Hematopoietic multipotent progenitor cell (in vitro differentiated cells): ENCODE measurements around the gene RUNX1. TPM values are rescaled to one million over a fixed set of nuclear protein-coding genes. Genes with fewer than 3 reads are reported as not detected.

ENCODE experiments used
- DNase-seq, 3 donors: peaks; one replicate each; pipeline ENCODE4 v3.0.0-alpha.2; 2011 to 2015; ENCODE audit warnings: low read depth in 2 of 3, low spot score in 2 of 3
- total RNA-seq: library from RNA; depleted of rRNA; stranded (reverse); fragments of >200 nt; gene quantifications from one replicate; pipeline ENCODE4 v1.2.3, GENCODE V29; 2012

RUNX1 gene
- total RNA-seq, 1 donor, result 192 TPM

DNA sequence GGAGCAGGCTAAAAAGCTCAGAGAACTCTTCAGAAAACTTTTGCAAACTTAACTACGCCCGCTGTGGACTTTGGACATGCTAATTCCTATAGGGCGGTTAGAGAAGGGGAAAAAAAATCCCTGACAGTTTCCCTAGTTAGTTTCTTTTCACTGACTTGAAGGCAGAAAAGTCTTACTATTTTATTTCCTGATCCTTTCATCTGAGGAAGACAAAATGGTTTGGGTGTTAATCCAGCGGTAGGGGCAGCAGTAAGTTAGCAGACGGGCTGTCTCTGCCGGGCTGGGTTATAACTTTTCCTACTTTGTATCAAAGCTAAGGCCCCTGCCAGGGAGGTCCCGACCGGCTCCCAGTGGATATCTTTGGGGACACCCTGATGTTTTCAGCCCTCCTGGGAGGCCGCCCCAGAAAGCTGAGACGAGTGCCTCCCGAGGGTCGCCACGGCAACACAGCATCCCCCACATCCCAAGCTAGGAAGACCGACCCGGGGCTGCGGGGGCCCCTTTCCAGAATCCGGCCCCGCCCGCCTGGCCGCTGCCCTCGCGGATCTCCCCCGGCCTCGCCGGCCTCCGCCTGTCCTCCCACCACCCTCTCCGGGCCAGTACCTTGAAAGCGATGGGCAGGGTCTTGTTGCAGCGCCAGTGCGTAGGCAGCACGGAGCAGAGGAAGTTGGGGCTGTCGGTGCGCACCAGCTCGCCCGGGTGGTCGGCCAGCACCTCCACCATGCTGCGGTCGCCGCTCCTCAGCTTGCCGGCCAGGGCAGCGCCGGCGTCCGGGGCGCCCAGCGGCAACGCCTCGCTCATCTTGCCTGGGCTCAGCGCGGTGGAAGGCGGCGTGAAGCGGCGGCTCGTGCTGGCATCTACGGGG is 162.6 kb downstream of the RUNX1 start:
- no peak for DNase-seq

DNA sequence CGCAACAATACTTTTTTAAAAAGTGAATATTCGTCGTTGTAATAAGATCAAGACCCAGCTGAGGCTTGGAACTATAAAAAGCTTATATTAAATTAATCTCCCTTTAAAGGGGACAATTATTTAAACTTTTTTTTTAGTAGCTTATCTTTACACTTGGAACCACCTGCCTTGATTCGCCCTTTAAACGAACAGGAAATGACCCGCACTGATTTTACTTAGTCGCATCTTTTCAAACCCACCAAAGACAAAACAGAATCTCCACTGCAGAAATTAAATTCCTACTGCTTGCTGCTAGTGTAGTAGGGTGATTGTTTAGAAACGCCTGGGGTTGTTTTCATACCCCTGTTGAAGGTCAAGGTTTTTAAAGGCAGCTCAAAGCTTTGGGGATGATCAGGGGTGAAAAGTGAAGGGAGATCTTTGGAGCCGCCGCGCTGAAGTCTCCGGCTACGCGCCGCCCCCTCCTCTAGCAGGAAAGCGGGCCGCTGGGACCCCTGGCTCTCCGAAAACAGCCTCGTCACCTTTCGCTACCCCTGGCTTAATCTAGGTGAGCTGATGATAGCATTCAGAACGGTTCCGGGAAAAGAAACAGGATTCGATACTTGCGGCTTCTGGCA is 163.4 kb downstream of the RUNX1 start:
- DNase-seq, result no peak

DNA sequence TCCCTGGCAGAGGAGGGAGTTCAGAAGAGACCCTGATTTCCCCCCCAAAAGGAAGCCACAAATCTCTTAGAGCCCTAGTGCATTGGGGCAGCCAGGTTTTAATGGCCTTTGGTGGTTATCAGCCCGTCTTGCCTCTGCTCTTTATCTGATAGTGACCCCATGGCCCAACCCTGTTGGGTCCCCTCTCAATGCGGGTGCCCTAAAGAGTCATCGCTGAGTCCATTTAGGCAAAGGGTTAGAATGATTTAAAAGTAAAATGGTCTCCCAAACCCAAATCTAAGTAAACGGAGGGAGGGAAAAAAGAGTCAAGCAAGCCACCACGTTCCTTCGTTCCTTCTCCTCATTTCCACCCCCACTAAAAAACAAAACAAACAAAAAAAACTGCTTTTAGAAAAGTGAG is 164.0 kb downstream of the RUNX1 start:
- DNase-seq, result no peak

DNA sequence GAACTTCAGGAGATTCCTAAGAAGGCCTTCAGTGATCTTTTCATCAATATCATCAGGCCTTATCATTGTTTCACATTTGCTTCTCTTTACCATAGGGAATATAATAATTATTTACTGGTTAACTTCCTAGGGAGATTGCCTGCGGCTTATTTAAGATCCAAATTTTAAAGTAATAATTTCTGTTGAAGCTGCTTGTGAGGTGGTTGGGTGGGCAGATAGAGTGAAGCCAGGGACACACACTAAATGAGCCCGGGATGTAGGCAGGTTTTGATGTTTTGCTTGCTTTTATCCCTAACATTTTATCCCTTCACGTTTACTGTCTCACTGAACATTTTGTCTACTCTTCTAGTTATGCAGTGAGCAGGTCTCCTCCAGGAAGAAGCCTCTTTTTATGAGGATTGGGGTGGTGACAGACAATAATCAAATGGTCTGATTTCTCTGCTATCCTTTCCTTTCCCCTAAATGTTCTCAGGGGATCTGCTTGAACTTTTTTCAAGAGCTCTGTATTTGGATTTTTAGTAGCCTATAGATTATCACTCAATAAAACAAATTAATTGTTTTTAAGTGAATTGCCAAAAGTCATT is 164.7 kb downstream of the RUNX1 start:
- no peak for DNase-seq

DNA sequence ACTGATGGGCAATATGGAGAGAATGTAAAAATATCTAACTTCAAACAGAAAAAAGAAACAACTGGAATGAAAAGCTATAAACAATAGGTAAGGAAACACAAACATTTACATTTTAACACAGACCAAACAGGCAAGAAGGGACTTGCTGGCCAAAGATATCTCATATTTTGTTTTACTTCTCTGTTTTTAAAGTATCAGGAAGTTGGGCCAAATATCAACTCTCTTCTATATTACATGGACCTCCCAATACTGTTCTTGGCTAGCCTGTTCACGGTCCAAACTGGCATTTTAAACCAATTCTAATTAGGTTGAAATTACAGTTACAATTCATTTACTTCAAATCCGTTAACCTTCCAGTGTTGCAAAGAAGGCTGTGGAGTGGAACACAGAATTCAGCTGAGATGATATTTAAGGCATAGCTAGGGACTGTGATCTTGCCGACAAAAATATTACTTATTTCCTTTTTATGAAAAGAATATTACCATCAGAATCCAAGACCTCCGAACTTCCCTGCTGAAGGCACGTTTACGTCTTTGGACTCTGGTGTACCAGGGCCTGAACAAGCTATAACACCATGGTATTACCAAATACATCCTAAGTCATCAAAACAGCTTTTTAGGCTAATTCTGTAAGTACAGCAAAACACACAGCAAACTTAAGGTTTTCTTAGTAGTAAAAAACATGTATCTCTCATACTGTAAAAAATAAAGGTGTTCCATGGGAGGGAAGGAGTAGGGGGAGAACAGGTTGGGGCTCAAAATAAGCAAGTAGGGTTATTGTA is 165.4 kb downstream of the RUNX1 start:
- DNase-seq, result no peak

DNA sequence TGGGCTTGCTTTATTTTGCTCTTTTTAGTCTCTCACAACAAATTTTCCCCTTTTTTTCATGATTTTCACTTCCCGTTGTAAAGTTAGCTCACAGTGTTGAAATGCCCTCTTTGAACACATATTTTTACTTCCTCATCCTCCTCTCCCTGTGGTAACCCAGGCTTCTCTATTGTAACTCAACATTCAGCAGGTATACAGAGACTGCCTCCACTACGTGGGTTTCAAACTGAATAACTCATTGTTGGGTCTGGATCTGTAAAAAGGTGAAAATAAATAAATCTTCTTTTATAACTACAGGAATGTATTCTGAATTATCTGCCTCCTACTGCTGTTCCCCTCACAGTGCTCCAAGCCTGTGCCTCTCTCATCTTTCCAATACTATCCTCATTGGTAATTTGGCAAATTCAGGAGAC is 166.4 kb downstream of the RUNX1 start:
- peak in 1 of 3 donors; percentile 36 for DNase-seq

DNA sequence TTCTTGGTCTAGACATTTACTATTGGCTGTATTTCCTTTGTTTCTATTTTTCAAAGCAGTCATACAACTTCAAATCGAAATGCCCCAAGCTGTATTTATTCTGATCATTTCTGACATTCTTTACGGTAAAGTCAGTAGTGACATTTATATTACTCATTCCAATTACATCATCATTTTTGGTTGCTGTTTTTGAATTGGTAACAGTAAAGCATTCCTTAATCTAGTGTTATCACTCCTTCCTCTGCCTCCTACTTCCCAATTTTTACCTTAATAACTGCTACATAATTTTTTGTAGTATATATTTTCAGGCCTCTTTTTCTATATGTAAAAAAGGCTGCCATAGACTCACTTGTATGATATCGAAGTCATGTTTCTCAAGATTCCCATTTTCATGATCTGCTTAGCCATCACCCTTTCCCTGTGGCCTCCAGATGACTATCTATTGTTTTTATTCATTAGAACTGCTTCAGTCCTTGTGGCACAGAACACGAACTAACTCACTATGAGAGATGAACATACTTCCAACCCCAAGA is 167.2 kb downstream of the RUNX1 start:
- no peak for DNase-seq

DNA sequence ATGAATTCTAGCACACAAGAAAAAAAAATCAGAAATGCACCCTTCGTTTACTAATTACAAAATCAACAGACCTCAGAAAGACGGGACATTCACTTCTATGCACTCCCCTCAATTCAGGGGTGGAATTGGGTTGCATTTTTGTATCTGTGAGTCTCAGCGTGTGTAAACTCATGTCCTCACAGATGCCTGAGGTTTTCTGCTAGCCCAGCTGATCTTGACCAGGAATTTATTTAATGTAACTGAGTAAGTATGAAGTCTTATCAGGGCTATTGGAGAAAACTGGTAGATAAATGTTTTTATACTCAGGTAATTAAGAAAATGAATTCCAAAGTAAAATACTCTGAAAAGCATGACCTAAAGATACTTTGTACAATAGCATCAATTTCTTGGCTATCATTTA is 167.7 kb downstream of the RUNX1 start:
- DNase-seq, result no peak

DNA sequence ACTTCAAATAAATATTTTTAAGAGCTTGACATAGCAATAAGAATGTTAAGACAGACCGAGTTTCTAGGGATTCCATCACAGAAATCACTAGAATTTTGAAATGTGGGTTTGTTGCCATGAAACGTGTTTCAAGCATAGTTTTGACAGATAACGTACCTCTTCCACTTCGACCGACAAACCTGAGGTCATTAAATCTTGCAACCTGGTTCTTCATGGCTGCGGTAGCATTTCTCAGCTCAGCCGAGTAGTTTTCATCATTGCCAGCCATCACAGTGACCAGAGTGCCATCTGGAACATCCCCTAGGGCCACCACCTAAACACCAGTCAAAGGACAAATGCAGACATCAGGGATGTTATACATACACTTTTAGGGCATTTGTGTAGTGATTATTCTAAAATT is 168.7 kb downstream of the RUNX1 start:
- no peak for DNase-seq

DNA sequence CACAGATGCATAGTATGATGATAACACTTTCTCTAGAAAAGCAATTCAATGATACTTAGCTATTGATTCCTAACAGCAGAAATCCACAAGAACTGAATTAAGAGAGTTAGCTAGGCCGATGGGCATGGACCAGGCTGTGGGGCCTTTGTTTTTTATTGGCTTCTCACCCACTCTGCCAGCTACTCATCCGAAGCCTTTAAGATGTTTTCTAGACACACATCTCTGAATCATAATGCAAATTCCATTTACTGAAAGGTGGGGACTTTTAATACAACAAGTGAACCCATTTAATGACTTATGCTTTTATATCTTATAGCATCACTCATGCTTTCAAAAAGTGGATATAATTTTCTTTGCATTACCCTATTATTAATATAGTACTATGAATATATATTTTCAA is 170.2 kb downstream of the RUNX1 start:
- DNase-seq, result no peak

DNA sequence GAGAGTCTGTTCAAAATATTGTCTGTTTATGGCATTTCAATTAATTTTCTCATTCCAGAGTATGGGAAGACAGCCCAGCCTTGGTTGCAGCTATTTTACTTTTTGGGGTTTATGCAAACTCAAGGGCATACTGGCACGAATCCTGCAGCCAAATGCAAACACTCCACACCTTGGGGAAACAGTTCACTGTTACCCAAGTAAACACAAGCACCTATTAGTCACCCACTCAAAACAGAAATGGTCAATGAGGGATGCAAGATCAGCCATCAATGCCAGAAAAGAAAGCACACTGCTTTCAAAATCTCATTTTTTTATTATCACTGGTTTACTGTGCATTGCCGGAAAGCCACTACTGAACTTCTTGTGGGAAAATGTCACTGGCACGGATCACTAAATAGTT is 170.6 kb downstream of the RUNX1 start:
- no peak for DNase-seq

DNA sequence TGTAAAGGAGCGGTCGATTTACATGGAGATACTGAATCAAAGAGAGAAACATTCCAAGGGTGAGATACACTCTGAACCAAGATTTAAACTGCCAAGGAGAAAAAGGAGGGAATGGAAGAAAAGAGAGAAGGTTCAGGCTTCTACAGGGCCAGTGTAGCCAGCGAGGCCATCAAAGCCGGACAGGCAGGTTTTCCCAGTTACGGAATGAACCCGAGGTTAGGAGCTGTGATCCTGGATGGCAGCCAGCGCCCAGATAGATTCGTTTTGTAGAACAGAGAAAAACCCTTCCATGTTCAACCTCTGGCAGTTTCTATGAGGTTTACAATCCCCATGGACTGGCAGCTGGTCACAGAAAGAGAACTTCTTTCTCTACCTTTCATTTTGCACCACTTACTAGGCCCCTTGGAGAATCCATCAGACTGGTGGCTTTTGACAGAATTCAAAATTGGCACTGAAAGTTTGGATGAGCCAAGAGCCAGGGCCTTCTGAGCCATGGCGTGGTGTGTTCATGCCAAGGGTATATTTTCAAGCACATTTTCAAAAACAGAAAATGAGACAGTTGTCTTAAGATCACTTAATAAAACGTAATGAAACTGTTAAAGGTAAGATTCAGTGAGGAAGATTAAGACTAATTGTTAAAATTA is 171.5 kb downstream of the RUNX1 start:
- no peak for DNase-seq

DNA sequence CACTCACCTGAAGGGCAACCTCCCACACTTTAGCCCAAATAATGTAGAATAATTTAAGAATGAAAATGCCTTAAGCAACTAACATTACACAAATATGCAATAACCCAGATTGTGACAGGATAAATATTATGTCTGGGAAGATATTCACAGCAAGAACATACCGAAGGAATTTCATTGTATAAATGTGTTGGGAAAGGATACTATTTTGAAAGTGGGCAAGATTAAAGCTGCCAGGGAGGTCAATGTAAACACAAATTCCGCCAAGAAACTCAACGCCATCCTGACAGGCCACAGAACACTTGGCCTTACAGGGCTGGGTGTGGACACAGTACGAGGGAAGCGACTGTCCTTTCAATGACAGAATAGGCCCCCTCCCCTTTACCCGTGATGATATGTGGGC is 173.3 kb downstream of the RUNX1 start:
- DNase-seq, result no peak

DNA sequence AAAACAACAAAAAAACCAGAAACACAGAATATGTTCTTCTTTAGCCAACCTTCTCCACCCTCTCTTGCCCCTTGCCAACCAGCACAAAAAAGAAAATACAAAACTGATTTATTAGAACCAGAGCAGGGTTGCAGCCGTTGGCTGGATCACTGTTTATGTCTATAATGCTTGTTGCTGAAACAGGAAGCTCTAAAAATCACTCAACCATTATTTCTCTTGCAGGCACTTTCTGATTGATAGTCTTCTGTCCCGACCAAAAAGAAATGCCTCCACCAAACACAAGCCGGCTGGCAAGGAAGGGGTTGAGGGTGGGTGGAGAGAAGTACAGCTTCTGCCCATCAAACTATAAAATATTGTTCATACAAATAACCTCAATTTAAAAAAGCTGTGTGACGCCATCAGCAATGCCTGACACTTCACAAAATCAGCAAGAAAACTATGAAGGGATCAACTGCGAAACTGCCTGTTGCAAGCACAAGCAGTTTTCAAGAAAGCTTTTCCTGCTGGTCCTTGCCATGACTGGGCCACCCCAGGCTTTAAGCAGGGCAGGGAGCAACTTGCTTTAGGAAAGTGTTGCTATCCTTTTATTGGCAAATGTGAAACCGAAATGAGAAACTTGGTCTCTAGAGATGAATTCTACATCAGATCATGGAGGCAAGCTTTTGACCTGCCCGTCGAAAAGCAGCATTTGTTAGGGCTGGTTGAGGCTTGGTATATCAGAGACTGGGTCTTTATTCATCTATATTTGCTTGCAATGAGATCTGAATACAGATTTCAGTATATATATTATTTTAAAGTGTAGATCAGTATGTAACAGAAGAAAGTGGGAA is 174.2 kb downstream of the RUNX1 start:
- no peak for DNase-seq

DNA sequence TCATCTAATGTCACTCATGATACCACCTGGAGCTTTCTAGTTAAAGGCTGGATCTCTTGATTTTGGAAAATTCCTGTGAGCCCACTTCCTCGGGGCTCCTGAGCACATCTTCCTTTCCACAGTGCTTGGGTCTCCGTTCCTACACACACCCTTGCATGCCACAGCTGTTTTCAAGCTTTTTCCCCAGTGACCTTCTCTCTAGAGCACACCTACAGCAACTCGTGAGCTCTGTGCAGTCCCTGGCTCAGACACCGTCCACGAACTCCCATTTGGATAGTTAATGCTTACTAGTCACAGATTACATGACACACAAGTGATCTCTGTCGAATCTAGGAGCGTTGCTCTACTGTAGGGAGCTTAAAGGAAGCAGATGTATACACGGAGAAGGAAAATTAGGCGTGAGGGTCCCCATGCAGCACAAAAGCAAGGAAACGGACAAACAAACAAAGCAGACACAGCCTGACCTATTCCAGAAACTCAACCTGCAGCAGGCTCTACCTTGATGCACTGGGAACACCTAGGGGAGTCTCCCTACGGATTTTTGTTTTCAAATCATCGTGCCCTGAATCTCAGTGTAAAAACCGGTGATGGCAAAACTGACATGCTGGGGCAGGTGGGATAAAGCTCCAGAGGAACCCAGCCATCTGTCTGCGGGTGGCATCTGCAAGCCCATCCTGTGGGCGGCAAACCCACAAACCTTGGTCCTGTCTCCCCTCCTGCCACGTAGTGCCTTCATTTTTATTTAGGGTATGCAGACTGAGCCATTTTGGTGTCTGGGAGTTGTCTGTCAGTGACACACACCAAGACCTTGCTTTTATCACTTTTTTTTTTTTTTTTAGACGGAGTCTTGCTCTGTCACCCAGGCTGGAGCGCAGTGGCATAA is 177.8 kb downstream of the RUNX1 start:
- no peak for DNase-seq

DNA sequence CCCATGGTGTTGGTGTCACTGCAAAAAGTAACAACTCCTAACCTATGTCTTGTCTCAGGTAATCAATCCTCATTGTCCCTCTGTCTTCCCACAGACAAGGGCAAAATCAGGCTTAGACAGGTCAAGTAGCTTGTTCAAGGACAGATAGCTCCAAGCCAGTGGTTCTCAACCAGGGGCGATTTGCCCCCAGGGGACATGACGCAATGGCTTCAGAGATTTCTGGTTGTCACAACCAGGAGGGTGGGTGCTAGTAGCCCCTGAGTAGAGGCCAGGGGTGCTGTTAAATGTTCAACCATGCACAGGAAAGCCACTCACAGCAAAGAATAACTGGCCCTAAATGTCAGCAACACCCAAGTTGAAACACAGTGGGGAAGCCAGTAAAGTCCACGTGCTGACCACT is 178.9 kb downstream of the RUNX1 start:
- DNase-seq, result no peak

DNA sequence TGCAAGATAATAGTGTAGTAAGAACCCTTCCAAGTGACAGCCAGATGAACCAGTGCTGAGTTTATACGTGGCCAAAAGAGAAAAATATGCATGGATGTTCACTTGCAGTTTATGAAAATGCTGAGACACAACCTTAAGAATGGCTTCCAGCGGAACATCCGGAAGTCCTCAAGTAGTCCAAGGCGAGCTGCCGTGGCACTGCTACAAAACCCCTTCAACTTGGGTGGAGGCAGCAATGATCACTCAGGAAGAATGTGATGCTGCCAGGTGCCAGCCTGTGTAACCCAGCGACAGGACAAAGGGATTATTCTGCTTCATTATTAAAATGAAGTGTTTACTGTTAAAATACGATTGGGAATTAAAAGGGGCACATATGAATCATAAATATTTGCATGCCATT is 179.6 kb downstream of the RUNX1 start:
- DNase-seq, result no peak

DNA sequence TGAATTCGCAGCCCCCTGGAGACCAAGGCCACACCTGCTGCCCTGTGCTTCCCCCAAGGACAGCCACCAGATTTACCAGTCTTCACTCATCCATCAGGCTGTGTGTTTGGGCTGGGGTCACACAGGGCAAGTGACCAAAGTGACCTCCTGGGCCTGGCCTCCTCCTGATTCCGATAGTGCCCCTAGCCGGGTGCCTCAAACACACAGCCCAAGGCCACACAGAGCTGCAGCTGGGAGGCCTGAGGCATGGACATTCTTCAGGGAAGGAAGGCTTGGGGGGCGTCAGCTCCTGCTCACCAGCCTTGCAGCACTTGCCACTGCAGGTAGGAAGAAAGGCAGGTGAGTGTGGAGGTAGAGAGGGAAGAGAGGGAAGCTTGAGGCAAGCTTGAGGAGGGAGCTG is 181.3 kb downstream of the RUNX1 start:
- no peak for DNase-seq
